ENCODE results near the gene AMH.

AMH gene

DNA sequence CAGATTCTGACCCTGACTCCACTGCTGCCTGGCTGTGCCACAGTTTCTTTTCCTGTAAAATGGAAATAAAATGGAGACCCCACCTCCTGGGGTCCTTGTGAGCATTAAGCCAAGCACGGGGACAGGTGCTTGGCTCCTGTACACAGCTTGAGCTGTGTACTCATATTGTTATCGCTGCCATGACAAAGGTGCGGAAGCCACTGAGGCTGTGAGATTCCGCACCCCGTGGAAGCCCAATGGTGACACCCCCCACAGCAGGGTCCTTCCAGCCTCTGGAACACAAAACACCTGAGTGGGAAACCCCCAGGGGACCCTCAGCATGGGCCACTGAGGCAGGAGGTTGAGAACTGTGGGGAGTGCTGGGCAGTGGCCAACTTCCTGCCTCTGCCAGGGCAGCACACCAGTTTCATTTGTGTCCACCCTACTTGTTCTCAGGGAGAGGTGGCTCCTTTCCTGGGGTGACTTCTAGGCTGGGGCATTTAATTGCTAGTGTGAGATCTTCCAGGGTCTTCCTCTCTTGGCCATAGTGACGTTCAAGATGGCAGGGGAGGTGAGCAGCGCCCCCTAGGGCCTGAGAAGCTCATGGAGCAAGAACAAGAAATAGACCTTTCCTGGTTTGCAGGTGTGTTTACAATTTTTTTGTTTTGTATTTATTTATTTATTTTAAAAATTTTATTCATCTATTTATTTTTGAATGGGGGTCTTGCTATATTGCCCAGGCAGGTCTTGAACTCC lies 12.5 kb downstream of the AMH start:
- Histone ChIP-seq H3K27me3 (ENCODE audit: insufficient read depth, low read length) (no peaks in the 10 kb centered on the region), H4K12ac (ENCODE audit: low read depth, low read length) (no peak overlapping the region), H3K4me3 (ENCODE audit: low read depth, low read length) (no peak overlapping the region), H2BK12ac (ENCODE audit: low read length) (no peak overlapping the region), H3K9ac (ENCODE audit: low read length) (no peak overlapping the region), H3K14ac (ENCODE audit: low read length) (no peak overlapping the region), H3K4me1 (ENCODE audit: control insufficient read depth in 1 of 2, insufficient read depth in 2 of 2, low read length in 2 of 2) (no peaks in the 10 kb centered on the region), H3K27ac (ENCODE audit: low read depth, low read length) (no peak overlapping the region), H4K8ac (ENCODE audit: low read depth, low read length) (no peak overlapping the region), H2AK5ac (ENCODE audit: low read length) (no peak overlapping the region), H3K79me2 (ENCODE audit: control insufficient read depth, insufficient read depth, low read length, poor library complexity) (no peaks in the 10 kb centered on the region), H3K23ac (ENCODE audit: low read length) (no peak overlapping the region), H3K79me1 (ENCODE audit: low read length) (no peaks in the 10 kb centered on the region), H2BK120ac (ENCODE audit: insufficient read depth, low read length, poor library complexity) (no peak overlapping the region), H4K91ac (ENCODE audit: low read depth, low read length) (no peak overlapping the region), H3K4me2 (ENCODE audit: low read length) (no peak overlapping the region), H3K9me3 (ENCODE audit: insufficient read depth, low read depth, low read length) (peaks cover 2% of the 10 kb centered on the region), H2BK5ac (ENCODE audit: low read depth, low read length, poor library complexity) (no peak overlapping the region), H3K36me3 (ENCODE audit: control insufficient read depth in 1 of 2, insufficient read depth in 2 of 2, low read length in 2 of 2) (no peaks in the 10 kb centered on the region), H2AFZ (ENCODE audit: insufficient read depth, low read length, poor library complexity) (no peak overlapping the region), H3K4ac (ENCODE audit: low read depth, low read length) (no peak overlapping the region), H3K18ac (ENCODE audit: low read length) (no peak overlapping the region)
- DNase-seq = peak in 1 of 2 donors; percentile 55
- WGBS (ENCODE audit: extremely low coverage, insufficient coverage, insufficient read length) = no CpG with 5 or more reads among the region's 7 CpGs

DNA sequence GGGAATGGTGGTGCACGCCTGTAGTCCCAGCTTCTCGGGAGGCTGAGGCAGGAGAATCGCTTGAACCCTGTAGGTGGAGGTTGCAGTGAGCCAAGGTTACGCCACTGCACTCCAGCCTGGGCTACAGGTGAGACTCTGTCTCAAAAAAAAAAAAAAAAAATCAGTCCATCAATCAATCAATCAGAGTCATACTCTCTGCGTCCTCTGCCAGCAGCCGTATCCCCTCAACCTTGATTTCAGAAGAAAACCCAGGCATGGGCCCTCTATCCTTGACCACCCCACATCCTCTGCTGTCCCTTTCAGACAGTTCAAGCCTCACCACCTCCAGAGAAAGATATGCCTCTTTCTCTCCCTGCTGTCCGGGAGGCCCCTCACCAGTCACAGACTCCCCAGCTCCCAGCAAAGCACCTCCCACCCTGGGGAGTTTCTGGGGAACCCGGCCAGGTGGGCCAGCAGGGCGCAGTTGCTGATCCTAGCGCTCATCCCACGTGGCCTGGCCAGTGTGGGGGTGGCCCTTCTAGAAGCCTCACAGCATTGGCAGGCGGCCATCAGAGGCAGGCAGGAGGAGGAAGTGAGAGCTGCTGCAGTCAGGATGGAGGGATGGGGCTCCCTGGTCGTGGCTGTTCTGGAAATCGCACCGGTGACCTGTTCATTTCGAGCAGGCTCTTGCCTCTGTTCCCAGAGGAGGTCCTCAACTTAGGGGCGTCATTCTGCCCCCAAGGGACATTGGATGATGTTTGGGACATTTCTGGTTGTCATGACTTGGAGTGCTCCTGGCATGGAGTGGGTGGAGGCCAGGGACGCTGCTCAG lies 17.3 kb downstream of the AMH start:
- H2AFZ ChIP-seq (ENCODE audit: insufficient read depth, low read length, poor library complexity) = no peak overlapping the region
- no peak overlapping the region for H2BK5ac ChIP-seq (ENCODE audit: low read depth, low read length, poor library complexity)
- peak overlapping the region; percentile 6 for H3K4me3 ChIP-seq (ENCODE audit: low read depth, low read length)
- H4K12ac ChIP-seq (ENCODE audit: low read depth, low read length) = no peak overlapping the region
- no peaks in the 10 kb centered on the region for H3K27me3 ChIP-seq (ENCODE audit: insufficient read depth, low read length)
- no peaks in the 10 kb centered on the region for H3K9me3 ChIP-seq (ENCODE audit: insufficient read depth, low read depth, low read length)
- H3K4me1 ChIP-seq (ENCODE audit: control insufficient read depth in 1 of 2, insufficient read depth in 2 of 2, low read length in 2 of 2) = peaks cover 0 to under 1% of the 10 kb centered on the region in 2 experiments
- H4K91ac ChIP-seq (ENCODE audit: low read depth, low read length) = no peak overlapping the region
- H3K36me3 ChIP-seq (ENCODE audit: control insufficient read depth in 1 of 2, insufficient read depth in 2 of 2, low read length in 2 of 2) = peaks cover 2 to 3% of the 10 kb centered on the region in 2 experiments
- no peak overlapping the region for H3K14ac ChIP-seq (ENCODE audit: low read length)
- H4K8ac ChIP-seq (ENCODE audit: low read depth, low read length) = no peak overlapping the region
- no peak overlapping the region for H3K27ac ChIP-seq (ENCODE audit: low read depth, low read length)
- H3K4me2 ChIP-seq (ENCODE audit: low read length) = no peak overlapping the region
- H3K18ac ChIP-seq (ENCODE audit: low read length) = no peak overlapping the region
- H3K9ac ChIP-seq (ENCODE audit: low read length) = no peak overlapping the region
- H2BK120ac ChIP-seq (ENCODE audit: insufficient read depth, low read length, poor library complexity) = no peak overlapping the region
- H2AK5ac ChIP-seq (ENCODE audit: low read length) = no peak overlapping the region
- H2BK12ac ChIP-seq (ENCODE audit: low read length) = no peak overlapping the region
- DNase-seq = peak in 1 of 2 donors; percentile 35
- no CpG with 5 or more reads among the region's 18 CpGs for WGBS (ENCODE audit: extremely low coverage, insufficient coverage, insufficient read length)
- H3K79me2 ChIP-seq (ENCODE audit: control insufficient read depth, insufficient read depth, low read length, poor library complexity) = peaks cover 19% of the 10 kb centered on the region
- H3K23ac ChIP-seq (ENCODE audit: low read length) = no peak overlapping the region
- H3K4ac ChIP-seq (ENCODE audit: low read depth, low read length) = no peak overlapping the region
- H3K79me1 ChIP-seq (ENCODE audit: low read length) = peaks cover 18% of the 10 kb centered on the region

DNA sequence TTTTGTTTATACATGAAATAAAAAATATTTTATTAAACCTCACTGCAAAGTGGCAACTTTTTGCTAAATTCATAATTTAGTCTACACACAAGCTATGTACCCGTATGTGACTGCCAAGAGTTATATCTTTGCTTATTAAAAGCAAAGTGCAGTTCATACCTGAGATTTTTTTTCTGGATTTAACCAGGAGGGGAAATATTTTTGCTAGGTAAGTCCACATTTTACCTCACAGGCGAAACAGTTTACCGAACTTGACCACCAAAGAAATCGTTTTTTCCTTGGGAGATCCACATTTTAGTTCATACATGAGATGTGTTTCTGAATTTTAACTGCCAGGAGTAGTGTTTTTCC lies 19.3 kb downstream of the AMH start:
- DNase-seq = peak in 1 of 2 donors; percentile 76
- no peak overlapping the region for H3K4me2 ChIP-seq (ENCODE audit: low read length)
- H2AFZ ChIP-seq (ENCODE audit: insufficient read depth, low read length, poor library complexity) = no peak overlapping the region
- H3K4ac ChIP-seq (ENCODE audit: low read depth, low read length) = no peak overlapping the region
- no peak overlapping the region for H3K18ac ChIP-seq (ENCODE audit: low read length)
- H3K79me1 ChIP-seq (ENCODE audit: low read length) = peaks cover 19% of the 10 kb centered on the region
- no peak overlapping the region for H4K8ac ChIP-seq (ENCODE audit: low read depth, low read length)
- peaks cover 5 to 10% of the 10 kb centered on the region in 2 experiments for H3K4me1 ChIP-seq (ENCODE audit: control insufficient read depth in 1 of 2, insufficient read depth in 2 of 2, low read length in 2 of 2)
- no peaks in the 10 kb centered on the region for H3K9me3 ChIP-seq (ENCODE audit: insufficient read depth, low read depth, low read length)
- H2AK5ac ChIP-seq (ENCODE audit: low read length) = no peak overlapping the region
- H3K27me3 ChIP-seq (ENCODE audit: insufficient read depth, low read length) = no peaks in the 10 kb centered on the region
- no peak overlapping the region for H3K27ac ChIP-seq (ENCODE audit: low read depth, low read length)
- no peak overlapping the region for H2BK120ac ChIP-seq (ENCODE audit: insufficient read depth, low read length, poor library complexity)
- H4K12ac ChIP-seq (ENCODE audit: low read depth, low read length) = no peak overlapping the region
- H3K4me3 ChIP-seq (ENCODE audit: low read depth, low read length) = no peak overlapping the region
- no CpG with 5 or more reads among the region's 4 CpGs for WGBS (ENCODE audit: extremely low coverage, insufficient coverage, insufficient read length)
- H2BK5ac ChIP-seq (ENCODE audit: low read depth, low read length, poor library complexity) = no peak overlapping the region
- no peak overlapping the region for H3K14ac ChIP-seq (ENCODE audit: low read length)
- no peak overlapping the region for H3K23ac ChIP-seq (ENCODE audit: low read length)
- H3K9ac ChIP-seq (ENCODE audit: low read length) = no peak overlapping the region
- no peak overlapping the region for H2BK12ac ChIP-seq (ENCODE audit: low read length)
- H4K91ac ChIP-seq (ENCODE audit: low read depth, low read length) = no peak overlapping the region
- peaks cover 27% of the 10 kb centered on the region for H3K79me2 ChIP-seq (ENCODE audit: control insufficient read depth, insufficient read depth, low read length, poor library complexity)
- H3K36me3 ChIP-seq (ENCODE audit: control insufficient read depth in 1 of 2, insufficient read depth in 2 of 2, low read length in 2 of 2) = peaks cover 20 to 21% of the 10 kb centered on the region in 2 experiments

- Histone ChIP-seq H2AFZ (ENCODE audit: insufficient read depth, low read length, poor library complexity) (peak overlapping the region; percentile 94), H2BK120ac (ENCODE audit: insufficient read depth, low read length, poor library complexity) (peak overlapping the region; percentile 82), H2AK5ac (ENCODE audit: low read length) (no peak overlapping the region), H3K79me1 (ENCODE audit: low read length) (peaks cover 20% of the 10 kb centered on the region), H4K91ac (ENCODE audit: low read depth, low read length) (peak overlapping the region; percentile 91), H3K9me3 (ENCODE audit: insufficient read depth, low read depth, low read length) (no peaks in the 10 kb centered on the region), H3K18ac (ENCODE audit: low read length) (peak overlapping the region; percentile 90), H4K12ac (ENCODE audit: low read depth, low read length) (peak overlapping the region; percentile 94), H2BK12ac (ENCODE audit: low read length) (no peak overlapping the region), H3K14ac (ENCODE audit: low read length) (peak overlapping the region; percentile 88), H3K23ac (ENCODE audit: low read length) (no peak overlapping the region), H3K27me3 (ENCODE audit: insufficient read depth, low read length) (no peaks in the 10 kb centered on the region), H3K79me2 (ENCODE audit: control insufficient read depth, insufficient read depth, low read length, poor library complexity) (peaks cover 27% of the 10 kb centered on the region), H3K9ac (ENCODE audit: low read length) (peak overlapping the region; percentile 96), H2BK5ac (ENCODE audit: low read depth, low read length, poor library complexity) (peak overlapping the region; percentile 53), H3K4me3 (ENCODE audit: low read depth, low read length) (peak overlapping the region; percentile 88), H3K27ac (ENCODE audit: low read depth, low read length) (no peak overlapping the region), H3K36me3 (ENCODE audit: control insufficient read depth in 1 of 2, insufficient read depth in 2 of 2, low read length in 2 of 2) (peaks cover 22 to 23% of the 10 kb centered on the region in 2 experiments), H3K4me1 (ENCODE audit: control insufficient read depth in 1 of 2, insufficient read depth in 2 of 2, low read length in 2 of 2) (peaks cover 7 to 12% of the 10 kb centered on the region in 2 experiments), H3K4ac (ENCODE audit: low read depth, low read length) (peak overlapping the region; percentile 72), H4K8ac (ENCODE audit: low read depth, low read length) (peak overlapping the region; percentile 95), H3K4me2 (ENCODE audit: low read length) (peak overlapping the region; percentile 85)
- DNase-seq = no peak
- WGBS (ENCODE audit: extremely low coverage, insufficient coverage, insufficient read length) = no CpG with 5 or more reads among the region's 19 CpGs
These were observed 19.7 kb downstream of the AMH start for GRCh38 chr19:2268861-2269243.
